Activated CD4-positive, CD25-positive, alpha-beta regulatory T cell (primary cell): Measurements from ENCODE around the gene ARHGAP26.
"Not testable (repeated sequence)": the region's sequence is repeated elsewhere in the genome, so short reads cannot be mapped to it uniquely, and the experiment has no call there.

Source experiments
- DNase-seq, 4 experiments: peaks; one replicate each; lab custom pipeline; 2025; lab: John Stamatoyannopoulos, UW

Gene ARHGAP26

DNA sequence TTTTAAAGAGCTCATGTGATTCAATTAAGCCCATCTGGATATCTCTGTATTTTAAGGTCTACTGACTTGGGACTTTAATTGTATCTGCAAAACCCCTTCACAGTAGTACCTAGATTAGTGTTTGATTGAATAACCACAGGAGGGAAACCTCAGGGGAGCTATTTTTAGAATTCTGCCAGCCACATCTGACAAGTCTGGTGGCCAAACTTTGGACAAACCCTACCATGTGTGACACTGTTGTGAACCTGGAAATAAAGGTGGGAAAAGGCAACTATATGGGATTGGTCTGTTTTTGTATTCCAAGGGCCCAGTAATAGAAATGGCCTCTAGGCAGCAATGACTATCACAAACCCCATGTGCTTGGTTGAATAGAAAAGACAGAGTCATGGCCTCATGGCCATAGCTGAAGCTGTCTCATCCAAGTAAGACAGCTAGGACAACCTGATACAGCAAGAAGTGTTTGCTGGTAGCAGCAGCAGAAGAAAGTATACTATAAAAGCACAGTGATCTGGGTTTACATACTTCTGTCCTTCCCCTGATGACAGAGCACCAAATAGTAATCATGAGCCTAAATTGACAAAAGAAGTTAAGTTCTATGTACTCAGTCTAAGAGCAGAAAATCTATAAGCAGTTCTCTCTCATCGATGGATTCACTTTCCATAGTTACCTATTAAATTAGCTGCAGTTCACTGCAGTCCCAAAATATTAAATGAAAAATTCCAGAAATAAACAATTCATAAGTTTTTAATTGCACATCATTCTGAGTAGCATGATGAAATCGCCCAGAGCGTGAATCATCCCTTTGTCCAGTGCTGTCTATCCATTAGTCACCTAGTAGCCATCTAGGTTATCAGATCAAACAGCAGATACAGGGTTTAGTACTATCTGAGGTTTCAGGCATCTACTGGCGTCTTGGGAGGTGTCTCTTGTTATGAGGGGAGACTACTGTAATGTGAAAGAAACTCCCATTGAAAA, 189.8 kb downstream of the ARHGAP26 start:
- no peak for DNase-seq

DNA sequence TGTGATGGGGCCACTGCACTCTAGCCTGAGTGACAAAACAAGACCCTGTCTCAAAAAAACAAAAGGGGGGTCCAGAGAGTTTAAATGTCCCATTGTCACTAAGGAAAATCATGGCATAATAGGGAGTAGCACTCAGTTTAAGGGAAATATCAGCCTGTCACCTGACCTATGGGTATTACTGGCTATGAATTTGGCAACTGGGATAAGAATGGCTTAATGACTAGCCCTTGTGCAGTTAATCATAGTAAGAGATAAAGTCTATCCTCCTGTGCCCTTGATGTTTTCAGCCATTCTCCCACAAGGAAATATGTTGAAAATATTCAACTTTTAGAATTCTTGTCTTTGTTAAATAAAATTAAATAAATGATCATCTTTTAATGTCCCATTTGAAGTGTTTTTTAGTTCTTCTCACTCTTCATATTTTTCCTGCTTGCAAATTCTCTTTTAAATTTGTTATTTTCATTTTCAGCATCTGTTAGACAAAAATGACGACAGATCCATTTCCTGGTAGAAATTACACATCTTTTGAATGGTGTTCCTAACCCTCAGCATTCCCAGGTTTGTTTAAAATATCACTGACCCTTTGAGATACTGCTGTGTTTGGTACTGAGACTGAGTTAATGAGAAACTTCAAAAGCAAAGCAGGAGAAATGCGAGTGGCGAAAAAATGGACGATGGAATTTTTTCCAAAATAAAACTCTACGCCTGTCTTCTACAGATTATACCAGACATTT, 191.4 kb downstream of the ARHGAP26 start:
- no peak for DNase-seq

GRCh38 chr5:142962174-142962533, 192.0 kb downstream of the ARHGAP26 start:
- DNase-seq: no peak

DNA sequence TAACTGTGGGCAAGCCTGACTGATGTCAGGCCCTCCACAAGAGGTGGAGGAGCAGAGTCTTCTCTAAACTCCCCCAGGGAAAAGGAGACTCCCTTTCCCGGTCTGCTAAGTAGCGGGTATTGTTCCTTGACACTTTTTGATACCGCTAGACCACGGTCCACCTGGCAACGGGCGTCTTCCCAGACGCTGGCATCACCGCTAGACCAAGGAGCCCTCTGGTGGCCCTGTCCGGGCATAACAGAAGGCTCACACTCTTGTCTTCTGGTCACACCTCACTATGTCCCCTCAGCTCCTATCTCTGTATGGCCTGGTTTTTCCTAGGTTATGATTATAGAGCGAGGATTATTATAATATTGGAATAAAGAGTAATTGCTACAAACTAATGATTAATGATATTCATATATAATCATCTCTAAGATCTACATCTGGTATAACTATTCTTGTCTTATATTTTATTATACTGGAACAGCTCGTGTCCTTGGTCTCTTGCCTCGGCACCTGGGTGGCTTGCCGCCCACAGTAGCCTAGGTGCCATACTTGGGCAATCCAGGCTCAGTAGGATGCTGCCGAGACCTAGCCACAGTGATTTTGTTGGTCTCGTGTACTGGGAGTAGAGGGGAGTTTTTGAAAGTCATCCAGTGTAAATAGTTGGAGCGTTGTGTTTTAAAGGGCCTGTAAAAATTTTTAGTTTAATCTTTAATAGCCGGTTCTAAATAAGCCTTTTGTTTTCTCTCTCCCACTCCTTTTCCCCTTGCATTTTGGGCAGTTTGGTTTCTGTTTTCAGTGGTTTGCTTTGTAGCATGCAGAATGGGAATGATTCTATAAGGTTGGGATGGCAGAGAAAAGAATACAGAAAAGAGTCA, 195.3 kb downstream of the ARHGAP26 start:
- DNase-seq: not testable (repeated sequence)

GRCh38 chr5:142966121-142966420, 195.9 kb downstream of the ARHGAP26 start:
- no peak for DNase-seq

GRCh38 chr5:142969186-142969585, 199.0 kb downstream of the ARHGAP26 start:
- no peak for DNase-seq

DNA sequence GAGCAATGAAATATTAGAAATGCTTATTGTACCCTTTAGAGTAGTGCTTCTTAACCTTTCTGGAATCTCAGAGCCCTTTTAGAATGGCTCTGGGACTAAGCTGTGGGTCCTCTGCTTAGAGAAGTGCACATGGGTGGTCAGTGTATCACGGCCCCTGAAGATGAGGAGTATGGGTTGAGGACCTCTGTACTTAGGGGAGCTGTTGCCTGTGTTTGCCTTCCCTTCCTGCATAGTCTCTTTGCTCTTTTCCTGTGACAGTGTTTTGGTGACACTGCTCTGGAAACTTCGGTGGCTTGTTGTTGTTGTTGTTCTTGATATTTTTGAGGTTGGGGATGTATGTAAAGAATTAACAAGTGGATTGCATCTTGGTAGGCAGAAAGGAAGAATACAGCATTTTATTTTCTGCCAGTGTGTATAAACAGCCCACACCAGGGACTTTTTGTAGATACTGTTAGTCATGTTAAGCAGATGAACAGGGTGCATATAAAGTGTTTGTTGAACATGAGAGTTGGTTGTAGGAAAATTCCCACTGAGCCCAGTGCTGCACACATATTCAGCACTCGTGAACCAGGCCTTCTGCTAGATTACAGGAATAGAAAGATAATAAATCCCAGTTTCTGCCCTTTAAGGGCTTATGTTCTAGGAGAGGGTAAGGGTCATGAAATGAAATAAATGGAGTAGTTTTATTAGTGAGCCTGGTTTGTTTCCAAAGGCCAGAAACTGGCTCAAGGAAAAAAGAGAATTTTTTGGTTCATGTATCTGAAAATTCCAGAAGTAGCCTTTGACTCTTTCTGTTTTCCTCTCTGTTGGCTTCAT, 199.7 kb downstream of the ARHGAP26 start:
- DNase-seq: no peak

DNA sequence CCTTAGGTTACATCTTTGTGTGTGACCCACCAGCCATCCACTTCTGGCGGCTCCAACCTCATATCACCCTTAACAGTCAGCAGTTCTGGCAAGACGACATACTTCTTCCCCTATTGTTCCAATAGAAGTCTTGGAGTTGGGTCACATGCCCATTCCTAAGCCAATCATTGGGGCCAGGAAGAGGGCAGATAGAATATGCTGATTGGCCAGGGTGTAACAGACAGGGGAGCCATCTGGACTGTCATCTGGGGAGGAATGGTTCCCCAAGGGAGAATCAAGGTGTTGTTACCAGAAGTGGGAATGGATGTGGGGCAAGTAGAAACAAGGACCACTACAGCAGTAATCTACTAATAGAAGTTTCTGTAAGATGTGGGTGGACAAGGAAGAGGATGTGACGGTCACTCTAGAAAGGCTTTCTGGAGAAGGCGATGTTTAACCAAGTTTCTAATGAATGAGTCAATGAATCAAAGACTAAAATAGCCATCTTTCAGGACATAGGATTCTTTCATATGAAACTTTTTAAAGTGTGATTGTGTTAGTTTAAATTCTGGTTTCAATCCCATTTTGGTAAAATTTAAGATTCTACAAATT, 200.4 kb downstream of the ARHGAP26 start:
- DNase-seq: no peak

DNA sequence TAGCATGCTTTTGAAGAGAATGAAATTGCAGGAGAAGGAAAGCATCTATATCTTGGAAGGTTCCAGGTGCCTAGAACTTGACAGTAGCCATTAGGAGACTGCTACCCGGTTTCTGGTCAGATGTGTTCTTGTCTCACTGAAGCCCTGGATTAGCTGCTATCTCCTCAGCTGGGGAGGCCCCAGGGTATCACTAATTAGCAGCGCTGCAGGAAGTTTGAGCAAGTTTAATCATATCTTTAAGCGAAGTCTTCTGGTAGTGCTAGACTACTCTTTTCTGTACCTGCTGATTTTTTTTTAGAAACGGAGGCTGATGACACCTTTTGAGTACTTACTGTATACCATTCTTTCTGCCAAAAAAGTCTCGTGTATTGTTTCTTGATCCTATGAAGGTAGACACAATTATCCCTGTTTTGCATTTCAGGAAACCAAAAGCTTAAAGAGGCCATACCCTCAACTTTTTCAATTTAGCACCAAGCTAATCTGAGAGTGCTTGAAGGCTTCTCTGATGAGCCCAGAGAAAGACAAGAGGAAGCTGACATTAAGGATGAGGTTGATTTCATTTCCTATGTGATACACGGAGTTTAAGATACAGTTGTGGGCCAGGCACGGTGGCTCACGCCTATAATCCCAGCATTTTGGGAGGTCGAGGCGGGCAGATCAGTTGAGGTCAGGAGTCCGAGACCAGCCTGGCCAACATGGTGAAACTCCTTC, 201.3 kb downstream of the ARHGAP26 start:
- no peak for DNase-seq

GRCh38 chr5:142972064-142972570, 201.9 kb downstream of the ARHGAP26 start:
- DNase-seq: no peak

GRCh38 chr5:142973932-142974331, 203.8 kb downstream of the ARHGAP26 start:
- DNase-seq: no peak

- no peak for DNase-seq
These were observed 204.2 kb downstream of the ARHGAP26 start for GRCh38 chr5:142974409-142974808.

- DNase-seq: no peak
These were observed 206.7 kb downstream of the ARHGAP26 start for GRCh38 chr5:142976861-142977260.

- no peak for DNase-seq
These were observed 207.3 kb downstream of the ARHGAP26 start for GRCh38 chr5:142977363-142978051.

DNA sequence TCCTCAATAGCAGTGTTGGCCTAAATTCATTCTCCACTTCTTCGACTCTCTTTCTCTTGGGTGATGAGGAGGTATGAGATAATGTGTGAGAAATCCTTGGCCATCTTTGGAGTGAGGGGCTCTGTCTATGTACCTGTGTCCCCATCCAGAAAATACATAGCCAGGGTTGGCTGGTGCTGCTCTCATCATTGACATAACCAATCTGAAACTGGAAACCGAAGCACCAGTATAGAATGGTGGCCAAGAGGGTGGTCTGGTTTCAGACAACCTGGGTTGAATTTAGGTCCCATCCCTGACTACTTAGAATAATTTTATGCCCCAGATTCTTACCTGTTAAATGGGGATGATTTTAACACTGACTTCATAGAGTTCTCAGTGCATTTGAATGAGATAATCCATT, 208.1 kb downstream of the ARHGAP26 start:
- DNase-seq: no peak

GRCh38 chr5:142978726-142979125, 208.5 kb downstream of the ARHGAP26 start:
- no peak for DNase-seq

GRCh38 chr5:142979636-142980035, 209.5 kb downstream of the ARHGAP26 start:
- no peak for DNase-seq

GRCh38 chr5:142981475-142981874, 211.3 kb downstream of the ARHGAP26 start:
- DNase-seq: no peak
